ENCODE data around the gene CRYBG2. TPM values are rescaled to one million over a fixed set of nuclear protein-coding genes. Genes with fewer than 3 reads are reported as not detected.

Gene CRYBG2
- polyA plus RNA-seq, 1 donor (not counting 4 experiments of a cell fraction or from before 2014, with no cell fraction given): 7.9 TPM

DNA sequence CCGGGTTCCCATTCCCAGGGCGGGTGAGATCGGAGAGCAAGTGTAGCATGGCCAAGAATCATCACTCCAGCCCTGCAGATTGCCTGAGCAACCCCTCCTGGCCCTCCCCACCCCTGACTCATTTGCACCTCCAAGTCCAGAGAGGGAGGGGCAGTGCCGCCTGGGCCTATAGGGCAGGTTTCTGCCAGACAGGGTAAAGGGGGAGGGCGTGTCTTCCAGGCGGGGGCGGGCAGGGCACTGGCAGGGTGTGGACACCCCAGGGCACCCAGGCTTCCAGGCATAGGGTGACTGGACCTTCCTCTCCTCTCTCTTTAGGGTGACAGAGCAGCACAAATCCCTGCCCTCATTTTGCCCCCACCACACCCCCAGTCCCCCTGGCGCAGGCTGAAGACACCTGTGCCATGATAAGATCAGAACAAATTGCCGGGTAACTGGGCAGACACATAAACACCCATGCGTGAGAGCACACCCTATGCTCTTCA lies 3.2 kb upstream of the CRYBG2 start:
- Histone ChIP-seq H3K36me3 (ENCODE audit: control insufficient read depth in 2 of 2, extremely low read depth in 1 of 2, insufficient read depth in 2 of 2, low read length in 2 of 2) (no peaks in the 10 kb centered on the region), H3K27me3 (ENCODE audit: control insufficient read depth, extremely low read depth, insufficient read depth, low read length) (peaks cover 3% of the 10 kb centered on the region), H3K79me2 (ENCODE audit: control insufficient read depth, insufficient read depth, low read length) (no peaks in the 10 kb centered on the region), H4K20me1 (ENCODE audit: control insufficient read depth, extremely low read depth, insufficient read depth, low read length) (no peaks in the 10 kb centered on the region), H3K27ac (ENCODE audit: control insufficient read depth, insufficient read depth, low read length) (peak overlapping the region; percentile 51), H3K4me1 (ENCODE audit: control insufficient read depth, extremely low read depth, insufficient read depth, low read length) (peaks cover 58% of the 10 kb centered on the region), H3K9me1 (ENCODE audit: control insufficient read depth, extremely low read depth, insufficient read depth, low read length) (peaks cover 3% of the 10 kb centered on the region), H2AFZ (ENCODE audit: control insufficient read depth, low read length) (no peak overlapping the region), H3K4me3 (ENCODE audit: control insufficient read depth in 2 of 3, extremely low read depth in 1 of 3, insufficient read depth in 2 of 3, low read depth in 1 of 3, low read length in 3 of 3) (no peak overlapping the region), H3K9ac (ENCODE audit: control insufficient read depth, extremely low read depth, insufficient read depth, low read length) (peak overlapping the region; percentile 43), H3K9me3 (ENCODE audit: control insufficient read depth, low read depth, low read length) (no peaks in the 10 kb centered on the region), H3K4me2 (ENCODE audit: control insufficient read depth, extremely low read depth, insufficient read depth, low read depth, low read length) (peak overlapping the region; percentile 35)
- dilution Hi-C loops (cut with MboI; ENCODE audit: extremely low pct_ligation_motif_present, low sequenced_read_pairs): no loop called here
- DNase-seq (ENCODE audit: low read depth, low spot score) (peak; percentile 74), FAIRE-seq (peak; percentile 60)
- TF ChIP-seq EZH2 (IDR thresholded peaks at IDR 0.05; ENCODE audit: low read length) (no peak), CTCF (optimal IDR thresholded peaks at IDR 0.05 in 1 of 3, IDR thresholded peaks at IDR 0.05 in 1 of 3, conservative IDR thresholded peaks at IDR 0.05 in 1 of 3; ENCODE audit: extremely low read depth in 1 of 3, insufficient read depth in 2 of 3, low read length in 3 of 3) (no peak)

DNA sequence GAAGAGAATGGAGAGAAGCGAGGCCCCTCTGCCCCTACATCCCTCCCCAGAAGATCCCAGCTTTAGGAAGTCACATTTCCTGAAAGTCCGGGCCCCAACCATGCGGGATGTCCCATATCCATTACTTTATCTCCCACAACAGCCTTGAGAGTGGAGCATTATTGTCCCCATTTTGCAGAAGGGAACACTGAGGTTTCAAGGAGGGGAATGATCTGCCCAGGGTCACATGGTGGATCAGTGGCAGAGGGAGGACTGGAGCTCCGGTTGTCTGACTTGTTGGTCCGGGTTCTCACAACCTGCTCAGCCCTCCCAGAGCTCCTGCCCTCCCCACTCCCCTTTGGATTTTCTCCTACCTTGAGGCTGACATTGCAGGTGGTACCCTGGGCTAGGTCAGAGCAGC lies 2.2 kb upstream of the CRYBG2 start:
- TF ChIP-seq EZH2 (IDR thresholded peaks at IDR 0.05; ENCODE audit: low read length) (no peak), CTCF (optimal IDR thresholded peaks at IDR 0.05 in 1 of 3, IDR thresholded peaks at IDR 0.05 in 1 of 3, conservative IDR thresholded peaks at IDR 0.05 in 1 of 3; ENCODE audit: extremely low read depth in 1 of 3, insufficient read depth in 2 of 3, low read length in 3 of 3) (no peak)
- no peak for FAIRE-seq

More for the DNA sequence above, 2.2 kb upstream of the CRYBG2 start:
- peaks cover 3% of the 10 kb centered on the region for H3K27me3 ChIP-seq (ENCODE audit: control insufficient read depth, extremely low read depth, insufficient read depth, low read length)
- H3K4me1 ChIP-seq (ENCODE audit: control insufficient read depth, extremely low read depth, insufficient read depth, low read length): peaks cover 69% of the 10 kb centered on the region
- H3K9me3 ChIP-seq (ENCODE audit: control insufficient read depth, low read depth, low read length): no peaks in the 10 kb centered on the region
- H3K36me3 ChIP-seq (ENCODE audit: control insufficient read depth in 2 of 2, extremely low read depth in 1 of 2, insufficient read depth in 2 of 2, low read length in 2 of 2): no peaks in the 10 kb centered on the region
- no peak overlapping the region for H3K27ac ChIP-seq (ENCODE audit: control insufficient read depth, insufficient read depth, low read length)
- H3K9ac ChIP-seq (ENCODE audit: control insufficient read depth, extremely low read depth, insufficient read depth, low read length): no peak overlapping the region
- no peak for DNase-seq (ENCODE audit: low read depth, low spot score)
- peaks cover 3% of the 10 kb centered on the region for H3K9me1 ChIP-seq (ENCODE audit: control insufficient read depth, extremely low read depth, insufficient read depth, low read length)
- no peak overlapping the region for H3K4me3 ChIP-seq (ENCODE audit: control insufficient read depth in 2 of 3, extremely low read depth in 1 of 3, insufficient read depth in 2 of 3, low read depth in 1 of 3, low read length in 3 of 3)
- H4K20me1 ChIP-seq (ENCODE audit: control insufficient read depth, extremely low read depth, insufficient read depth, low read length): no peaks in the 10 kb centered on the region
- H3K79me2 ChIP-seq (ENCODE audit: control insufficient read depth, insufficient read depth, low read length): no peaks in the 10 kb centered on the region
- H3K4me2 ChIP-seq (ENCODE audit: control insufficient read depth, extremely low read depth, insufficient read depth, low read depth, low read length): no peak overlapping the region
- no peak overlapping the region for H2AFZ ChIP-seq (ENCODE audit: control insufficient read depth, low read length)
- dilution Hi-C loops (cut with MboI; ENCODE audit: extremely low pct_ligation_motif_present, low sequenced_read_pairs): no loop called here
